HepG2 (cell line): ENCODE measurements around the gene SMTN. TPM values are rescaled to one million over a fixed set of nuclear protein-coding genes. Genes with fewer than 3 reads are reported as not detected.

ENCODE experiments used
- ETV5 ChIP-seq: IDR thresholded peaks from 2 replicates; pipeline ENCODE4 v1.6.1; 2018; ENCODE audit warnings: missing biosample characterization, missing genetic modification reagents, inconsistent platforms, borderline replicate concordance
- FOXO4 ChIP-seq: sonication (generic); formaldehyde crosslinking; conservative IDR thresholded peaks from 2 replicates; pipeline ENCODE4 v1.8.1; 2023; ENCODE audit warnings: missing genetic modification reagents
- GTF2F1 ChIP-seq: fragments of 150-350 bp; IDR thresholded peaks from 2 replicates; pipeline ENCODE4 v1.6.1; 2014; ENCODE audit warnings: low read length
- HNRNPL ChIP-seq: fragments of 200-400 bp; formaldehyde crosslinking; IDR thresholded peaks from 2 replicates; pipeline ENCODE4 v1.6.1; 2017; ENCODE audit warnings: mild to moderate bottlenecking, low read depth, low read length
- IRF9 ChIP-seq: sonication (generic); formaldehyde crosslinking; IDR thresholded peaks from 2 replicates; pipeline ENCODE4 v1.8.0; 2022; ENCODE audit warnings: missing genetic modification reagents, mild to moderate bottlenecking, borderline replicate concordance
- KLF11 ChIP-seq: IDR thresholded peaks from 2 replicates; pipeline ENCODE4 v1.6.1; 2016; ENCODE audit warnings: missing compliant biosample characterization
- MIXL1 ChIP-seq: IDR thresholded peaks from 2 replicates; pipeline ENCODE4 v1.6.1; 2016
- PITX1 ChIP-seq: sonication (generic); formaldehyde crosslinking; IDR thresholded peaks from 2 replicates; pipeline ENCODE4 v1.5.1; 2020; ENCODE audit warnings: mild to moderate bottlenecking, missing genetic modification reagents
- RAD51 ChIP-seq: fragments of 450-650 bp; IDR thresholded peaks from 2 replicates; pipeline ENCODE4 v1.6.1; 2016; ENCODE audit warnings: borderline replicate concordance
- STAT5B ChIP-seq: sonication (generic); formaldehyde crosslinking; IDR thresholded peaks from 2 replicates; pipeline ENCODE4 v1.4.0; 2020; ENCODE audit warnings: missing genetic modification reagents
- SYNCRIP ChIP-seq: fragments of 200-400 bp; formaldehyde crosslinking; IDR thresholded peaks from 2 replicates; pipeline ENCODE4 v1.6.1; 2018; ENCODE audit warnings: mild to moderate bottlenecking, low read depth, low read length; ENCODE audit not compliant: insufficient read depth
- TEAD3 ChIP-seq: optimal IDR thresholded peaks from 2 replicates; pipeline ENCODE3; 2016; ENCODE audit warnings: borderline replicate concordance
- TSC22D2 ChIP-seq: sonication (generic); formaldehyde crosslinking; IDR thresholded peaks from 2 replicates; pipeline ENCODE4 v1.5.1; 2020; ENCODE audit warnings: missing genetic modification reagents, mild to moderate bottlenecking, borderline replicate concordance
- U2AF2 ChIP-seq: fragments of 200-400 bp; formaldehyde crosslinking; IDR thresholded peaks from 2 replicates; pipeline ENCODE4 v1.6.1; 2017; ENCODE audit warnings: low read depth, mild to moderate bottlenecking, low read length
- ZBTB26 ChIP-seq: IDR thresholded peaks from 2 replicates; pipeline ENCODE4 v1.6.1; 2016; ENCODE audit warnings: missing compliant biosample characterization, missing genetic modification reagents, borderline replicate concordance
- ZBTB3 ChIP-seq: sonication (generic); formaldehyde crosslinking; IDR thresholded peaks from 2 replicates; pipeline ENCODE4 v1.4.0; 2020; ENCODE audit warnings: low read depth, mild to moderate bottlenecking, moderate library complexity, missing genetic modification reagents, borderline replicate concordance
- ZBTB38 ChIP-seq: sonication (generic); formaldehyde crosslinking; IDR thresholded peaks from 2 replicates; pipeline ENCODE4 v1.5.1; 2020; ENCODE audit warnings: mild to moderate bottlenecking, missing genetic modification reagents
- ZFP82 ChIP-seq: sonication (generic); formaldehyde crosslinking; IDR thresholded peaks from 2 replicates; pipeline ENCODE4 v1.5.1; 2020; ENCODE audit warnings: mild to moderate bottlenecking, missing genetic modification reagents, borderline replicate concordance
- ZNF232 ChIP-seq: sonication (generic); formaldehyde crosslinking; IDR thresholded peaks from 2 replicates; pipeline ENCODE4 v1.4.0; 2020; ENCODE audit warnings: missing genetic modification reagents, borderline replicate concordance
- ZNF274 ChIP-seq: sonication (generic); formaldehyde crosslinking; IDR thresholded peaks from 2 replicates; pipeline ENCODE4 v1.5.1; 2020; ENCODE audit warnings: mild to moderate bottlenecking, missing genetic modification reagents
- ZNF326 ChIP-seq: sonication (generic); formaldehyde crosslinking; IDR thresholded peaks from 2 replicates; pipeline ENCODE4 v1.4.0; 2020; ENCODE audit warnings: missing genetic modification reagents, borderline replicate concordance
- ZNF549 ChIP-seq: sonication (generic); formaldehyde crosslinking; IDR thresholded peaks from 2 replicates; pipeline ENCODE4 v1.5.0; 2020; ENCODE audit warnings: missing genetic modification reagents
- ZNF562 ChIP-seq: sonication (generic); formaldehyde crosslinking; IDR thresholded peaks from 2 replicates; pipeline ENCODE4 v1.8.0; 2022; ENCODE audit warnings: missing genetic modification reagents, borderline replicate concordance
- ZNF746 ChIP-seq: sonication (generic); formaldehyde crosslinking; IDR thresholded peaks from 2 replicates; pipeline ENCODE4 v1.8.0; 2022; ENCODE audit warnings: mild to moderate bottlenecking, missing genetic modification reagents
- ZNF770 ChIP-seq: sonication (generic); formaldehyde crosslinking; IDR thresholded peaks from 2 replicates; pipeline ENCODE4 v1.5.0; 2020; ENCODE audit warnings: mild to moderate bottlenecking, missing genetic modification reagents
- ZNF773 ChIP-seq: sonication (generic); formaldehyde crosslinking; IDR thresholded peaks from 2 replicates; pipeline ENCODE4 v1.4.0; 2020; ENCODE audit warnings: missing genetic modification reagents, borderline replicate concordance
- polyA plus RNA-seq, 8 experiments: library from polyadenylated mRNA; depleted of rRNA in 3 of 8; stranded (reverse) in 7 of 8; unstranded in 1 of 8; fragments of >200 nt; fragmentation: Illumina TruSeq in 4 of 8; extraction: Trizol in 4 of 8; gene quantifications; 2 replicates each; pipeline versions ENCODE4 v1.2.1 to v1.2.3, GENCODE V29; 2011 to 2016; ENCODE audit warnings: low read depth in 4 of 8, missing spikeins in 1 of 8, mixed read lengths in 1 of 8; ENCODE audit not compliant: insufficient read depth in 1 of 8
- total RNA-seq, 5 experiments: library from RNA; depleted of rRNA; stranded (reverse); fragments of >200 nt; fragmentation: Illumina TruSeq; extraction: Trizol; gene quantifications; 2 replicates each; pipeline ENCODE4 v1.2.3, GENCODE V29; 2016; ENCODE audit warnings: low read depth in 1 of 5

The SMTN gene
- total and polyA plus RNA-seq, 2 of the 13 experiments (the other 11 are each of a cell fraction or from before 2014, with no cell fraction given): 14.7 to 26.1 TPM

GRCh38 chr22:31055635-31056159, 25.4 kb upstream of the SMTN start (continued):
- TF ChIP-seq GTF2F1: no peak
- TF ChIP-seq ZNF326 (CRISPR knock-in tag): no peak
- TF ChIP-seq PITX1 (CRISPR knock-in tag): peak; percentile 69; the same call in 1 of the 2 replicates
- no peak; the same call in 1 of the 2 replicates for TF ChIP-seq KLF11 (CRISPR knock-in tag)
- peak; percentile 84 for TF ChIP-seq ZBTB38 (CRISPR knock-in tag)
- no peak for TF ChIP-seq SYNCRIP
- peak; percentile 72 for TF ChIP-seq ZNF770 (CRISPR knock-in tag)
- peak; percentile 68; the same call in 1 of the 2 replicates for TF ChIP-seq ZFP82 (CRISPR knock-in tag)
- TF ChIP-seq FOXO4 (CRISPR knock-in tag): no peak
- no peak for TF ChIP-seq ZNF562 (CRISPR knock-in tag)
- TF ChIP-seq ZBTB26 (CRISPR knock-in tag): peak; percentile 63; the same call in 1 of the 2 replicates
- no peak for TF ChIP-seq U2AF2
- TF ChIP-seq TEAD3: peak; percentile 98
- peak; percentile 64 for TF ChIP-seq IRF9 (CRISPR knock-in tag)
- TF ChIP-seq MIXL1 (CRISPR knock-in tag): peak; percentile 87
- TF ChIP-seq STAT5B: no peak
- peak; percentile 74; the same call in 1 of the 2 replicates for TF ChIP-seq ETV5 (CRISPR knock-in tag)
- TF ChIP-seq ZNF274: no peak
- peak; percentile 82; the same call in 1 of the 2 replicates for TF ChIP-seq ZNF232 (CRISPR knock-in tag)
- peak; percentile 77; the same call in 1 of the 2 replicates for TF ChIP-seq ZBTB3 (CRISPR knock-in tag)
- peak; percentile 94 for TF ChIP-seq ZNF746
- TF ChIP-seq ZNF549 (CRISPR knock-in tag): no peak
- TF ChIP-seq TSC22D2: no peak
- TF ChIP-seq ZNF773: no peak
- no peak for TF ChIP-seq RAD51
- TF ChIP-seq HNRNPL: peak; percentile 69; the same call in 1 of the 2 replicates
